Breast epithelium (tissue), 3 donors: Measurements from ENCODE around the gene RARRES2.

Experiments used
- CTCF ChIP-seq, 3 donors: fragments of 450-650 bp; IDR thresholded peaks; one replicate each; pipeline ENCODE4 v1.5.1; 2016 to 2017; ENCODE audit warnings: antibody characterized with exemption in 3 of 3, mild to moderate bottlenecking in 3 of 3, moderate library complexity in 3 of 3
- POLR2A ChIP-seq: fragments of 450-650 bp; IDR thresholded peaks from one replicate; pipeline ENCODE4 v1.6.1; 2016; ENCODE audit warnings: antibody characterized with exemption, mild to moderate bottlenecking, moderate library complexity
- POLR2AphosphoS5 ChIP-seq, 3 donors: sonication (generic); formaldehyde crosslinking; IDR thresholded peaks; one replicate each; pipeline ENCODE4 v1.6.1; 2017; ENCODE audit warnings: antibody characterized with exemption in 3 of 3

DNA sequence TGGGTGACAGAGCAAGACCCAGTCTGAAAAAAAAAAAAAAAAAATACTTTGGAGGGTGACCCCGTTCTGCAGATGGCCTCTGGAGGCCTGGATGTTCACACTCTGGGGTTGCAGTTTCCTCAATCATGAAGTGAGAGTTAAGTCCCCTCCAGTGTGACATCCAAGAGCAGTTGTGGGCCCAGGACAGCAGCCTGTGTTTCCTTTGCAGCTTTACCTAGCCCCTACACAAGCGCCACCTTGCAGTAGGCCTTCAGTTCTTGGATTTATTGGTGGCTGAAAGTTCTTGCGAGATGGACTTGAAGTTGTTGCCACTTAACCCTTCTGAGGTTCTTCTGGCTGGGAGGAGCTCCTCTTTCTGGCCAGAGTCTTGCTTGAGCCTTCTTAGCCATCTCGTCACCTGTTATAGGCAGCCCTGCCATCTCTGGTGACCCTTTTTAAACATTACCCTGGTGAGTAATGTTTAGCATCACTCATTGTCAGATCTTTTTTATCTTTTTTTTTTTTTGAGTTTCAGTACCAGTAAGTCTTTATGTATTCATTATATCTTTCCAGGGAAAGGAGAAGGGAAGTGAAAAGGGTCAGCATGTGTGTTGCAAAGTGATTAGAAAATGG is 14.7 kb downstream of the RARRES2 start:
- no peak for TF ChIP-seq CTCF (IDR thresholded peaks at IDR 0.05)
- TF ChIP-seq POLR2A = no peak
- no peak for TF ChIP-seq POLR2AphosphoS5 (IDR thresholded peaks at IDR 0.05)
